ENCODE data around the gene RTN4IP1. TPM values are rescaled to one million over a fixed set of nuclear protein-coding genes. Genes with fewer than 3 reads are reported as not detected.

RTN4IP1 gene
- total RNA-seq, 4 donors from 2014 or later: 2.0 to 5.9 (median 5.8) TPM; not detected in 1

- Histone ChIP-seq H3K27ac (no peak overlapping the region), H3K27me3 (no peaks in the 10 kb centered on the region), H3K9me3 (no peaks in the 10 kb centered on the region), H3K4me1 (no peaks in the 10 kb centered on the region), H3K36me3 (no peaks in the 10 kb centered on the region), H3K4me3 (no peak overlapping the region)
- intact Hi-C loops (cut with DNase I; ENCODE audit: low total_unique reads): no loop called here
- TF ChIP-seq CTCF (IDR thresholded peaks at IDR 0.05) (no peak), POLR2A (IDR thresholded peaks at IDR 0.05) (no peak)
- DNase-seq: no peak
Observed at GRCh38 chr6:106648651-106649308, 19.5 kb upstream of the RTN4IP1 start.

GRCh38 chr6:106643061-106643460 lies 13.8 kb upstream of the RTN4IP1 start:
- Histone ChIP-seq H3K4me1 (no peaks in the 10 kb centered on the region), H3K27ac (no peak overlapping the region), H3K9me3 (no peaks in the 10 kb centered on the region), H3K4me3 (no peak overlapping the region), H3K27me3 (no peaks in the 10 kb centered on the region), H3K36me3 (no peaks in the 10 kb centered on the region)
- no peak for DNase-seq
- intact Hi-C loops (cut with DNase I; ENCODE audit: low total_unique reads): no loop called here
- TF ChIP-seq POLR2A (IDR thresholded peaks at IDR 0.05) (no peak), CTCF (IDR thresholded peaks at IDR 0.05) (no peak)

- no peaks in the 10 kb centered on the region for H3K36me3 ChIP-seq
- DNase-seq: no peak
- H3K4me1 ChIP-seq: no peaks in the 10 kb centered on the region
- H3K27me3 ChIP-seq: no peaks in the 10 kb centered on the region
- no peaks in the 10 kb centered on the region for H3K9me3 ChIP-seq
- no peak overlapping the region for H3K27ac ChIP-seq
- TF ChIP-seq CTCF (IDR thresholded peaks at IDR 0.05): no peak
- no peak for TF ChIP-seq POLR2A (IDR thresholded peaks at IDR 0.05)
- intact Hi-C loops (cut with DNase I; ENCODE audit: low total_unique reads): no loop called here
- H3K4me3 ChIP-seq: no peak overlapping the region
Observed at GRCh38 chr6:106642476-106642875, 13.2 kb upstream of the RTN4IP1 start.

GRCh38 chr6:106639812-106640211 lies 10.5 kb upstream of the RTN4IP1 start:
- no peaks in the 10 kb centered on the region for H3K27me3 ChIP-seq
- H3K9me3 ChIP-seq: no peaks in the 10 kb centered on the region
- intact Hi-C loops (cut with DNase I; ENCODE audit: low total_unique reads): no loop called here
- DNase-seq: no peak
- no peak overlapping the region for H3K4me3 ChIP-seq
- no peak for TF ChIP-seq POLR2A (IDR thresholded peaks at IDR 0.05)
- TF ChIP-seq CTCF (IDR thresholded peaks at IDR 0.05): no peak
- H3K4me1 ChIP-seq: no peaks in the 10 kb centered on the region
- no peak overlapping the region for H3K27ac ChIP-seq
- no peaks in the 10 kb centered on the region for H3K36me3 ChIP-seq

- intact Hi-C loops (cut with DNase I; ENCODE audit: low total_unique reads): no loop called here
- TF ChIP-seq POLR2A (IDR thresholded peaks at IDR 0.05) (no peak), CTCF (IDR thresholded peaks at IDR 0.05) (no peak)
- Histone ChIP-seq H3K36me3 (no peaks in the 10 kb centered on the region), H3K27ac (no peak overlapping the region), H3K4me3 (no peak overlapping the region), H3K9me3 (no peaks in the 10 kb centered on the region), H3K27me3 (no peaks in the 10 kb centered on the region), H3K4me1 (no peaks in the 10 kb centered on the region)
- DNase-seq: no peak
Observed at GRCh38 chr6:106637717-106638341, 8.5 kb upstream of the RTN4IP1 start.
